Panc1 (cell line): Measurements from ENCODE around the gene ADIPOR2. TPM values are rescaled to one million over a fixed set of nuclear protein-coding genes. Genes with fewer than 3 reads are reported as not detected.

Source experiments
- ATAC-seq: fragments of 200-7000 bp; cut with Tn5 transposase; 2 replicates; pipeline ENCODE4 v1.9.1; 2020; ENCODE audit warnings: mild to moderate bottlenecking, moderate library complexity
- BruUV-seq: library from RNA; stranded (reverse); fragments of 400-500 nt; replicated peaks from 2 replicates; lab custom pipeline; 2021; lab: Mats Ljungman, UMichigan
- CTCF ChIA-PET: fragments of 300-600 bp; sonication (Branson Sonifier 250); formaldehyde crosslinking; loops from one replicate; lab custom pipeline; 2022; ENCODE audit warnings: antibody characterized with exemption; lab: Charles Lee
- POLR2A ChIA-PET: fragments of 300-600 bp; sonication (Branson Sonifier 250); formaldehyde crosslinking; loops from one replicate; lab custom pipeline; 2022; ENCODE audit warnings: antibody characterized with exemption; lab: Charles Lee
- DNase-seq: peaks from one replicate; pipeline ENCODE4 v3.0.0-alpha.2; 2010; ENCODE audit warnings: low read depth, low spot score
- H3K27ac ChIP-seq: 2 replicates; pipeline ENCODE4 v1.5.1; 2011; ENCODE audit warnings: mild to moderate bottlenecking, low read length, inconsistent platforms
- H3K27me3 ChIP-seq: fragments of 200-500 bp; sonication (Bioruptor generic); 2 replicates; pipeline ENCODE4 v1.6.0; 2014; ENCODE audit warnings: low read length, inconsistent platforms; ENCODE audit not compliant: control insufficient read depth, insufficient read depth
- H3K36me3 ChIP-seq: fragments of 200-500 bp; sonication (Bioruptor generic); 2 replicates; pipeline ENCODE4 v1.5.1; 2014; ENCODE audit warnings: inconsistent platforms, mild to moderate bottlenecking, low read length, moderate library complexity; ENCODE audit not compliant: control insufficient read depth, insufficient read depth
- H3K4me1 ChIP-seq: 2 replicates; pipeline ENCODE4 v1.5.1; 2011; ENCODE audit warnings: inconsistent platforms, mild to moderate bottlenecking, low read length, moderate library complexity; ENCODE audit not compliant: control insufficient read depth, insufficient read depth
- H3K4me3 ChIP-seq, 2 experiments: 2 replicates each; pipeline ENCODE4 v1.5.1; 2011 to 2012; ENCODE audit warnings: low read depth in 2 of 2, low read length in 2 of 2, mild to moderate bottlenecking in 2 of 2, inconsistent platforms in 1 of 2, moderate library complexity in 1 of 2
- H3K9me3 ChIP-seq: fragments of 200-500 bp; sonication (Bioruptor generic); 2 replicates; pipeline ENCODE4 v1.5.1; 2014; ENCODE audit warnings: low read depth, mild to moderate bottlenecking, inconsistent platforms, low read length, moderate library complexity; ENCODE audit not compliant: control insufficient read depth, insufficient read depth
- POLR2AphosphoS5 ChIP-seq: IDR thresholded peaks from 2 replicates; pipeline ENCODE4 v1.6.1; 2012; ENCODE audit warnings: mild to moderate bottlenecking, low read depth, low read length, moderate library complexity
- REST ChIP-seq, 2 experiments: IDR thresholded peaks; 2 replicates each; pipeline ENCODE4 v1.6.1; 2011 to 2012; ENCODE audit warnings: low read depth in 2 of 2, control low read depth in 1 of 2, low read length in 1 of 2, mild to moderate bottlenecking in 1 of 2, moderate library complexity in 1 of 2; ENCODE audit not compliant: insufficient read depth in 1 of 2
- SIN3A ChIP-seq: IDR thresholded peaks from 2 replicates; pipeline ENCODE4 v1.6.1; 2012; ENCODE audit warnings: low read depth, mild to moderate bottlenecking, low read length, moderate library complexity, borderline replicate concordance; ENCODE audit not compliant: insufficient read depth
- TCF7L2 ChIP-seq: IDR thresholded peaks from 2 replicates; pipeline ENCODE4 v1.6.1; 2011; ENCODE audit warnings: mild to moderate bottlenecking, low read depth, low read length, inconsistent platforms
- in situ Hi-C: cut with HindIII; loops from 2 replicates; pipeline ENCODE4 v1.10.0; 2016; ENCODE audit warnings: low sequenced_read_pairs, low pct_unique_long_range_greater_than_20kb
- intact Hi-C: fragments of 100-400 bp; cut with micrococcal nuclease; formaldehyde crosslinking; loops from one replicate; pipeline ENCODE4 v1.10.0; 2022; ENCODE audit not compliant: unreplicated experiment
- total RNA-seq: library from RNA; stranded (reverse); gene quantifications from one replicate; pipeline ENCODE4 v1.2.1, GENCODE V29; 2021; ENCODE audit not compliant: unreplicated experiment
- TF ChIP-seq, protein P1 (sequence below): fragments of 450-650 bp; IDR thresholded peaks from 2 replicates; pipeline ENCODE4 v1.5.1; 2017; ENCODE audit warnings: mild to moderate bottlenecking

ADIPOR2 gene
- total RNA-seq, 1 experiment from 2014 or later, result 76.0 TPM

- no peak for ATAC-seq
- TF ChIP-seq, protein P1, sequence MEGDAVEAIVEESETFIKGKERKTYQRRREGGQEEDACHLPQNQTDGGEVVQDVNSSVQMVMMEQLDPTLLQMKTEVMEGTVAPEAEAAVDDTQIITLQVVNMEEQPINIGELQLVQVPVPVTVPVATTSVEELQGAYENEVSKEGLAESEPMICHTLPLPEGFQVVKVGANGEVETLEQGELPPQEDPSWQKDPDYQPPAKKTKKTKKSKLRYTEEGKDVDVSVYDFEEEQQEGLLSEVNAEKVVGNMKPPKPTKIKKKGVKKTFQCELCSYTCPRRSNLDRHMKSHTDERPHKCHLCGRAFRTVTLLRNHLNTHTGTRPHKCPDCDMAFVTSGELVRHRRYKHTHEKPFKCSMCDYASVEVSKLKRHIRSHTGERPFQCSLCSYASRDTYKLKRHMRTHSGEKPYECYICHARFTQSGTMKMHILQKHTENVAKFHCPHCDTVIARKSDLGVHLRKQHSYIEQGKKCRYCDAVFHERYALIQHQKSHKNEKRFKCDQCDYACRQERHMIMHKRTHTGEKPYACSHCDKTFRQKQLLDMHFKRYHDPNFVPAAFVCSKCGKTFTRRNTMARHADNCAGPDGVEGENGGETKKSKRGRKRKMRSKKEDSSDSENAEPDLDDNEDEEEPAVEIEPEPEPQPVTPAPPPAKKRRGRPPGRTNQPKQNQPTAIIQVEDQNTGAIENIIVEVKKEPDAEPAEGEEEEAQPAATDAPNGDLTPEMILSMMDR, result no peak
- TF ChIP-seq TCF7L2 (no peak), REST (IDR thresholded peaks at IDR 0.05; ENCODE audit: insufficient read depth in 1 of 2, low read depth in 2 of 2, low read length in 1 of 2) (no peak), POLR2AphosphoS5 (no peak), SIN3A (no peak)
- no TSS peak for BruUV-seq
- peaks cover 5% of the 10 kb centered on the region for H3K4me1 ChIP-seq
- H3K27ac ChIP-seq, result 0 out of 2 replicates have a peak overlapping the region, but pooled peaks have one; percentile 23
- POLR2A ChIA-PET, result no interaction called here
- no peaks in the 10 kb centered on the region for H3K27me3 ChIP-seq
- H3K4me3 ChIP-seq, result no peak overlapping the region
- DNase-seq, result no peak
- no peaks in the 10 kb centered on the region for H3K9me3 ChIP-seq
- in situ Hi-C loops, result no loop called here
- intact Hi-C loops, result loop anchor here (10.0 kb wide), 1 partner anchor 269 kb away; no protein-coding TSS in a partner anchor
- CTCF ChIA-PET, result no interaction called here
- no peaks in the 10 kb centered on the region for H3K36me3 ChIP-seq
Measured at GRCh38 chr12:1665366-1665765, 25.5 kb upstream of the ADIPOR2 start.

GRCh38 chr12:1666215-1666614, 24.7 kb upstream of the ADIPOR2 start:
- DNase-seq (no peak), ATAC-seq (no peak)
- ChIA-PET CTCF (interaction anchor here (0.6 kb wide), 1 partner anchor 39 kb away, joined by 3 read pairs; no protein-coding TSS in a partner anchor), POLR2A (no interaction called here)
- Histone ChIP-seq H3K4me1 (peaks cover 2% of the 10 kb centered on the region; the same call in 1 of the 2 replicates), H3K27me3 (no peaks in the 10 kb centered on the region), H3K9me3 (no peaks in the 10 kb centered on the region), H3K27ac (no peak overlapping the region), H3K4me3 (no peak overlapping the region), H3K36me3 (no peaks in the 10 kb centered on the region)
- in situ Hi-C loops, result no loop called here
- BruUV-seq, result no TSS peak
- intact Hi-C loops, result loop anchor here (10.0 kb wide), 1 partner anchor 269 kb away; no protein-coding TSS in a partner anchor
- TF ChIP-seq, protein P1, result no peak
- TF ChIP-seq TCF7L2, result no peak
- no peak for TF ChIP-seq REST (IDR thresholded peaks at IDR 0.05; ENCODE audit: insufficient read depth in 1 of 2, low read depth in 2 of 2, low read length in 1 of 2)
- TF ChIP-seq POLR2AphosphoS5, result no peak
- TF ChIP-seq SIN3A, result no peak
